Measurements from ENCODE around the gene PGAP1. TPM values are rescaled to one million over a fixed set of nuclear protein-coding genes. Genes with fewer than 3 reads are reported as not detected.
A peak's percentile ranks its signal among the peaks of the same experiment; 100 is the strongest.

The PGAP1 gene
- total RNA-seq, 4 donors from 2014 or later, result 19.4 to 76.3 (median 23.7) TPM

- Histone ChIP-seq H3K4me3 (no peak overlapping the region), H3K27me3 (no peaks in the 10 kb centered on the region), H3K27ac (no peak overlapping the region), H3K9me3 (no peaks in the 10 kb centered on the region), H3K36me3 (no peaks in the 10 kb centered on the region), H3K4me1 (peaks cover 0 to 9% of the 10 kb centered on the region in 2 donors)
- TF ChIP-seq CTCF (IDR thresholded peaks at IDR 0.05) (no peak), POLR2A (IDR thresholded peaks at IDR 0.05) (no peak)
- intact Hi-C loops (cut with DNase I; ENCODE audit: low total_unique reads), result no loop called here
- DNase-seq, result no peak
Observed at GRCh38 chr2:196801674-196802261, 124.7 kb downstream of the PGAP1 start.

- no peak for DNase-seq
- H3K9me3 ChIP-seq, result no peaks in the 10 kb centered on the region
- peak overlapping the region; percentile 54 to 80 for H3K4me3 ChIP-seq
- no peaks in the 10 kb centered on the region for H3K36me3 ChIP-seq
- TF ChIP-seq POLR2A (IDR thresholded peaks at IDR 0.05), result no peak
- TF ChIP-seq CTCF (IDR thresholded peaks at IDR 0.05), result no peak
- intact Hi-C loops (cut with DNase I; ENCODE audit: low total_unique reads), result no loop called here
- no peaks in the 10 kb centered on the region for H3K27me3 ChIP-seq
- peaks cover 0 to 9% of the 10 kb centered on the region in 2 donors for H3K4me1 ChIP-seq
- H3K27ac ChIP-seq, result peak overlapping the region; percentile 81 to 83
Observed at GRCh38 chr2:196798980-196799379, 127.5 kb downstream of the PGAP1 start.

GRCh38 chr2:196792865-196793264 is 133.6 kb downstream of the PGAP1 start:
- Histone ChIP-seq H3K27ac (no peak overlapping the region), H3K36me3 (no peaks in the 10 kb centered on the region), H3K27me3 (no peaks in the 10 kb centered on the region), H3K4me1 (peaks cover 0 to 3% of the 10 kb centered on the region in 2 donors), H3K4me3 (no peak overlapping the region), H3K9me3 (no peaks in the 10 kb centered on the region)
- DNase-seq, result no peak
- TF ChIP-seq POLR2A (IDR thresholded peaks at IDR 0.05), result no peak
- TF ChIP-seq CTCF (IDR thresholded peaks at IDR 0.05), result no peak
- intact Hi-C loops (cut with DNase I; ENCODE audit: low total_unique reads), result no loop called here

GRCh38 chr2:196783431-196784094 is 142.9 kb downstream of the PGAP1 start:
- no peaks in the 10 kb centered on the region for H3K4me1 ChIP-seq
- no peaks in the 10 kb centered on the region for H3K9me3 ChIP-seq
- no peaks in the 10 kb centered on the region for H3K27me3 ChIP-seq
- H3K36me3 ChIP-seq, result no peaks in the 10 kb centered on the region
- intact Hi-C loops (cut with DNase I; ENCODE audit: low total_unique reads), result no loop called here
- H3K27ac ChIP-seq, result no peak overlapping the region
- TF ChIP-seq CTCF (IDR thresholded peaks at IDR 0.05) (no peak), POLR2A (IDR thresholded peaks at IDR 0.05) (no peak)
- no peak overlapping the region for H3K4me3 ChIP-seq
- DNase-seq, result no peak

Small RNAs within 50 kb of the gene (small RNA-seq; reads per million reads assigned to genes)
- not detected for gene AC012486.1

Other genes starting within 250 kb of the PGAP1 start
- 10 to 100 TPM; 17.4 to 76.9 (median 25.4) TPM for gene GTF3C3, start 127.0 kb downstream of the PGAP1 start, total RNA-seq
- under 1 TPM in 1 of 4 donors, not detected in 3; 0.21 TPM for gene C2orf66, start 117.4 kb downstream of the PGAP1 start, total RNA-seq

Measured in uterus (tissue), 4 donors.